ENCODE results near the gene GSTK1. TPM values are rescaled to one million over a fixed set of nuclear protein-coding genes. Genes with fewer than 3 reads are reported as not detected.
A peak's percentile ranks its signal among the peaks of the same experiment; 100 is the strongest.

The GSTK1 gene
- polyA plus RNA-seq, 1 experiment, result 100 TPM

GRCh38 chr7:143295870-143296269 lies 32.6 kb downstream of the GSTK1 start:
- no peak for TF ChIP-seq CTCF (IDR thresholded peaks at IDR 0.05; ENCODE audit: low read depth, low read length)
- ChIA-PET POLR2A (interaction anchor here (0.6 to 1.1 kb wide), 5 partner anchors 35 to 96 kb away, joined by 3 to 4 read pairs (median 3); no protein-coding TSS in a partner anchor), CTCF (interaction anchor here (0.6 to 3.3 kb wide), 6 partner anchors 8 to 84 kb away, joined by 3 to 23 read pairs (median 8); partner anchors contain the start of gene CASP2)
- Histone ChIP-seq H3K27me3 (ENCODE audit: control insufficient read depth, insufficient read depth, low read length) (no peaks in the 10 kb centered on the region), H3K27ac (ENCODE audit: low read depth, low read length) (peak overlapping the region; percentile 58), H3K4me3 (ENCODE audit: low read depth, low read length) (no peak overlapping the region), H3K9me3 (ENCODE audit: control insufficient read depth, insufficient read depth, low read length) (no peaks in the 10 kb centered on the region)
- no peak for DNase-seq (ENCODE audit: low read depth, low spot score)

DNA sequence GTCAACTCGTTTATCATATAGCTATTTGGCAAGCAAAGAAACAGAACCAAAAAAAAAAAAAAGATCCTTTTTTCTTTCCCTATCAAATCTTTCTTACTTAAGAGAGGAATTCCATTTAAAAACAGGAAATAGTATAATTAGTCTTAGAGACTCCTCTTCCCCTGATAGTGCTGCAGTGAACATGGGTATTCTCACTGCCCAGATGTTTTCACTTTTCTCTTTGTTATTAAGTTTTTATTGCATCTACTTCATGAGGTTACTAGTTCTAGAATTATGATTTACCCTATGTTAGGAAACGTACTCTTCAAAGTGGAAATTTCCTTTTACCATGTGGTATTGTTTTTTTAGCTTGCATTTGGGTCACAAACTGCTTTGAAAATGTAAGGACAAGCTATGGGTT lies 33.4 kb downstream of the GSTK1 start:
- Histone ChIP-seq H3K27me3 (ENCODE audit: control insufficient read depth, insufficient read depth, low read length) (no peaks in the 10 kb centered on the region), H3K27ac (ENCODE audit: low read depth, low read length) (no peak overlapping the region), H3K9me3 (ENCODE audit: control insufficient read depth, insufficient read depth, low read length) (no peaks in the 10 kb centered on the region), H3K4me3 (ENCODE audit: low read depth, low read length) (no peak overlapping the region)
- no peak for TF ChIP-seq CTCF (IDR thresholded peaks at IDR 0.05; ENCODE audit: low read depth, low read length)
- ChIA-PET POLR2A (interaction anchor here (0.6 to 1.1 kb wide), 7 partner anchors 9 to 95 kb away, joined by 3 to 6 read pairs (median 4); partner anchors contain the start of gene CASP2), CTCF (interaction anchor here (0.6 to 3.3 kb wide), 6 partner anchors 9 to 84 kb away, joined by 3 to 23 read pairs (median 7); partner anchors contain the start of gene CASP2)
- no peak for DNase-seq (ENCODE audit: low read depth, low spot score)

DNA sequence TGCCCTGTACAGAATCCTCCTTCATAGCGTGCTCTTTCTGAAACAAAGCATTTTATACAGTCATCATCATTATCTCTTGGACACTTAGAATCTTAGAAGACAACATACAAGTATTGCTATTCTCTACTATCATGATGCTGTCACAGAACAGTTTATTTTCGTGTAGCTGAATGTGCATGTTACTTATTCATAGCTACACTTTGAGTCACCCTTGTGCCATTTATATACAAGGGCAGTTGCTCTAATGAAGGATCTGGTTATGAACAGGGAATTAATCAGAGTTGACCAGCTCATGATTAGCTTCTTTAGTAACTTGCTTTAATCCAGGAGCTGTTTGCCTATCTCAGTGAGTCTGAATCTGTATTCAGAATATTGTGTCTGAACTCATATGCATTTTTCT lies 36.1 kb downstream of the GSTK1 start:
- DNase-seq (ENCODE audit: low read depth, low spot score), result no peak
- no peak for TF ChIP-seq CTCF (IDR thresholded peaks at IDR 0.05; ENCODE audit: low read depth, low read length)
- Histone ChIP-seq H3K9me3 (ENCODE audit: control insufficient read depth, insufficient read depth, low read length) (no peaks in the 10 kb centered on the region), H3K27ac (ENCODE audit: low read depth, low read length) (no peak overlapping the region), H3K4me3 (ENCODE audit: low read depth, low read length) (no peak overlapping the region), H3K27me3 (ENCODE audit: control insufficient read depth, insufficient read depth, low read length) (no peaks in the 10 kb centered on the region)
- POLR2A ChIA-PET, result interaction anchor here (0.5 to 1.5 kb wide), 4 partner anchors 11 to 106 kb away, joined by 3 to 9 read pairs (median 4); partner anchors contain the start of genes CASP2, CLCN1 and GSTK1
- CTCF ChIA-PET, result interaction anchor here (0.7 to 1.7 kb wide), 9 partner anchors 9 to 107 kb away, joined by 3 to 22 read pairs (median 4); no protein-coding TSS in a partner anchor

- ChIA-PET CTCF (interaction anchor here (0.5 to 1.7 kb wide), 10 partner anchors 9 to 673 kb away, joined by 3 to 22 read pairs (median 4); no protein-coding TSS in a partner anchor), POLR2A (interaction anchor here (0.5 to 1.5 kb wide), 4 partner anchors 12 to 105 kb away, joined by 3 to 9 read pairs (median 4); partner anchors contain the start of genes CASP2, CLCN1 and GSTK1)
- no peaks in the 10 kb centered on the region for H3K27me3 ChIP-seq (ENCODE audit: control insufficient read depth, insufficient read depth, low read length)
- no peak overlapping the region for H3K27ac ChIP-seq (ENCODE audit: low read depth, low read length)
- DNase-seq (ENCODE audit: low read depth, low spot score), result no peak
- H3K4me3 ChIP-seq (ENCODE audit: low read depth, low read length), result no peak overlapping the region
- peak; percentile 47 for TF ChIP-seq CTCF (IDR thresholded peaks at IDR 0.05; ENCODE audit: low read depth, low read length)
- no peaks in the 10 kb centered on the region for H3K9me3 ChIP-seq (ENCODE audit: control insufficient read depth, insufficient read depth, low read length)
Observed at GRCh38 chr7:143299840-143300239, 36.6 kb downstream of the GSTK1 start.
